Heart left ventricle (tissue), 16 donors: ENCODE results near the gene FCER1G. TPM values are rescaled to one million over a fixed set of nuclear protein-coding genes. Genes with fewer than 3 reads are reported as not detected.

Experiments used
- ATAC-seq, 4 donors: fragments of 200-7000 bp; cut with Tn5 transposase; one replicate each; pipeline ENCODE4 v1.9.1; 2020 to 2022; ENCODE audit warnings: moderate library complexity in 4 of 4, mild to moderate bottlenecking in 3 of 4, moderate number of reproducible peaks in 1 of 4
- DNase-seq, 5 donors: peaks; one replicate each; pipeline ENCODE4 v3.0.0-alpha.2; 2020
- H3K27ac ChIP-seq, 12 donors: fragments of 200-600 bp; sonication (generic) in 4 of 12; one replicate each; pipeline versions ENCODE4 v1.5.0 to v1.8.0; 2016 to 2022; ENCODE audit warnings: mild to moderate bottlenecking in 2 of 12
- H3K27me3 ChIP-seq, 9 donors: fragments of 200-600 bp; sonication (generic) in 2 of 9; one replicate each; pipeline versions ENCODE4 v1.5.1 to v1.8.0; 2016 to 2022; ENCODE audit warnings: mild to moderate bottlenecking in 3 of 9
- H3K36me3 ChIP-seq, 9 donors: fragments of 200-600 bp; sonication (generic) in 2 of 9; one replicate each; pipeline versions ENCODE4 v1.5.0 to v1.8.0; 2018 to 2022; ENCODE audit warnings: mild to moderate bottlenecking in 2 of 9
- H3K4me1 ChIP-seq, 12 donors: fragments of 200-600 bp; sonication (generic) in 4 of 12; one replicate each; pipeline versions ENCODE4 v1.5.0 to v1.8.0; 2016 to 2022; ENCODE audit warnings: mild to moderate bottlenecking in 3 of 12
- H3K4me3 ChIP-seq, 12 donors: fragments of 200-600 bp; sonication (generic) in 4 of 12; one replicate each; pipeline versions ENCODE4 v1.5.0 to v1.8.0; 2017 to 2022; ENCODE audit warnings: mild to moderate bottlenecking in 9 of 12, moderate library complexity in 4 of 12
- H3K9me3 ChIP-seq, 12 donors: fragments of 200-600 bp; sonication (generic) in 4 of 12; one replicate each; pipeline versions ENCODE4 v1.5.0 to v1.8.0; 2016 to 2022; ENCODE audit warnings: mild to moderate bottlenecking in 1 of 12
- POLR2A ChIP-seq, 2 donors: fragments of 450-650 bp; IDR thresholded peaks; one replicate each; pipeline ENCODE4 v1.6.1; 2017; ENCODE audit warnings: antibody characterized with exemption in 2 of 2, mild to moderate bottlenecking in 2 of 2, moderate library complexity in 2 of 2
- WGBS, 4 donors: extraction: QIAGEN DNeasy Blood & Tissue Kit in 2 of 4; methylation state at CpG; one replicate each; pipeline versions ENCODE4 v1.1.5 to v1.1.7; 2013 to 2018; 5-methylcytosine and 5-hydroxymethylcytosine counted together
- intact Hi-C, 10 donors: fragments of 100-400 bp; cut with DNase I; formaldehyde crosslinking; loops; one replicate each; pipeline versions ENCODE4 v1.11.1 to v1.14.2; 2022
- polyA plus RNA-seq, 2 donors: library from polyadenylated mRNA; stranded (reverse); fragments of 200-250 nt; gene quantifications; one replicate each; pipeline ENCODE4 v1.2.3, GENCODE V29; 2013
- total RNA-seq, 9 donors: library from RNA; depleted of rRNA in 2 of 9; stranded (reverse); fragments of >200 nt in 2 of 9; fragmentation: NEBNext Ultra II Directional in 3 of 9; extraction: Animal tissue kit (Norgen Biotek cat#: 25700) in 3 of 9; gene quantifications; one replicate each; pipeline versions ENCODE4 v1.1.0 to v1.2.4, GENCODE V29; 2016 to 2023
- TF ChIP-seq, protein P1 (sequence below), 12 donors: fragments of 200-600 bp; sonication (generic) in 4 of 12; IDR thresholded peaks; one replicate each; pipeline versions ENCODE4 v1.5.0 to v1.8.0; 2018 to 2022; ENCODE audit warnings: antibody characterized with exemption in 12 of 12, mild to moderate bottlenecking in 5 of 12
- donor health status: ischemic (EF 13 %, LVEDD 7.1; RV severe dilation, severe dysfunction).
- donor health status: healthy with polysubstance abuse.
- donor health status: DM: no; HTN: yes; CAD: no.
- donor health status: DM: no; HTN: no; CAD: no.
- donor health status: ischemic (EF 25% LVEDD 6.9; RV normal size, moderate dysfunction).
- donor health status: ischemic (EF 25% LVEDD 5.7; RV mildly dilated, moderate dysfunction).
- donor health status: healthy.
- donor health status: DM: yes; HTN: yes; CAD: no.
- donor health status: ischemic (EF 35%, LVEDD 5.7; RV mildly dilated, moderate dysfunction).
- donor health status: nonischemic (EF 11% LVEDD 7.7; RV severe dilation, severe dysfunction).
- donor health status: DM: yes; HTN: yes; CAD: no.
- donor health status: PGD.
- donor health status: ischemic (EF 29% LVEDD 5.4; RV normal size, mild dysfunction).
- donor health status: nonischemic (EF 23%, LVEDD 6.1; RV moderate dilation, normal function).

FCER1G gene
- total and polyA plus RNA-seq, 11 donors = 2.9 to 157 (median 17.1) TPM

- Histone ChIP-seq H3K4me1 (peaks cover 6 to 91% (median 79%) of the 10 kb centered on the region in 12 donors), H3K27me3 (no peaks in the 10 kb centered on the region), H3K36me3 (peaks cover 0 to 37% (median 28%) of the 10 kb centered on the region in 9 donors), H3K9me3 (no peaks in the 10 kb centered on the region), H3K4me3 (peak overlapping the region in 11 of 12 donors; percentile 36 to 92 (median 79)), H3K27ac (peak overlapping the region; percentile 93 to 99 (median 97))
- peak in 1 of 2 donors; percentile 52 for TF ChIP-seq POLR2A (IDR thresholded peaks at IDR 0.05)
- TF ChIP-seq, protein P1, sequence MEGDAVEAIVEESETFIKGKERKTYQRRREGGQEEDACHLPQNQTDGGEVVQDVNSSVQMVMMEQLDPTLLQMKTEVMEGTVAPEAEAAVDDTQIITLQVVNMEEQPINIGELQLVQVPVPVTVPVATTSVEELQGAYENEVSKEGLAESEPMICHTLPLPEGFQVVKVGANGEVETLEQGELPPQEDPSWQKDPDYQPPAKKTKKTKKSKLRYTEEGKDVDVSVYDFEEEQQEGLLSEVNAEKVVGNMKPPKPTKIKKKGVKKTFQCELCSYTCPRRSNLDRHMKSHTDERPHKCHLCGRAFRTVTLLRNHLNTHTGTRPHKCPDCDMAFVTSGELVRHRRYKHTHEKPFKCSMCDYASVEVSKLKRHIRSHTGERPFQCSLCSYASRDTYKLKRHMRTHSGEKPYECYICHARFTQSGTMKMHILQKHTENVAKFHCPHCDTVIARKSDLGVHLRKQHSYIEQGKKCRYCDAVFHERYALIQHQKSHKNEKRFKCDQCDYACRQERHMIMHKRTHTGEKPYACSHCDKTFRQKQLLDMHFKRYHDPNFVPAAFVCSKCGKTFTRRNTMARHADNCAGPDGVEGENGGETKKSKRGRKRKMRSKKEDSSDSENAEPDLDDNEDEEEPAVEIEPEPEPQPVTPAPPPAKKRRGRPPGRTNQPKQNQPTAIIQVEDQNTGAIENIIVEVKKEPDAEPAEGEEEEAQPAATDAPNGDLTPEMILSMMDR (IDR thresholded peaks at IDR 0.05) = no peak
- DNase-seq = peak; percentile 70 to 85 (median 80)
- intact Hi-C loops = loop anchor here in 1 of 10 donors (5.0 kb wide), 1 partner anchor 181 kb away; no protein-coding TSS in a partner anchor
- ATAC-seq = peak; percentile 39 to 66 (median 44)
- 25 to 53% (median 43%) methylated on average over 13 of the region's 13 CpGs for WGBS, 4 donors
These were observed 13.9 kb upstream of the FCER1G start for GRCh38 chr1:161200992-161201835.

GRCh38 chr1:161201836-161202712, 13.0 kb upstream of the FCER1G start, which contains the start of gene NDUFS2:
TSS of gene NDUFS2 (plus strand) at chr1:161202367. CDS start at chr1:161202386, 19 bp downstream.
- peak; percentile 83 to 86 for TF ChIP-seq POLR2A (IDR thresholded peaks at IDR 0.05)
- TF ChIP-seq, protein P1 (IDR thresholded peaks at IDR 0.05) = peak in 2 of 12 donors; percentile 7 to 25
- no peaks in the 10 kb centered on the region for H3K9me3 ChIP-seq
- peaks cover 6 to 91% (median 78%) of the 10 kb centered on the region in 12 donors for H3K4me1 ChIP-seq
- peak; percentile 81 to 92 (median 84) for ATAC-seq
- peak within 1 kb of the TSS; percentile 66 to 92 (median 80) for H3K4me3 ChIP-seq
- H3K27ac ChIP-seq = peak within 1 kb of the TSS; percentile 93 to 99 (median 97)
- DNase-seq = peak; percentile 97 to 99 (median 99)
- no peaks in the 10 kb centered on the region for H3K27me3 ChIP-seq
- peaks cover 0 to 40% (median 37%) of the 10 kb centered on the region in 9 donors for H3K36me3 ChIP-seq
- 1 to 2% (median 2%) methylated on average over 43 to 53 of the region's 53 CpGs for WGBS, 4 donors
- intact Hi-C loops = loop anchor here in 3 of 10 donors (1.0 to 5.0 kb wide), 3 partner anchors 23 to 180 kb away; partner anchors contain the start of gene TOMM40L (in 1 of the 3)

GRCh38 chr1:161206411-161207140, 8.5 kb upstream of the FCER1G start:
- peak overlapping the region in 2 of 12 donors; percentile 0 to 16 for H3K4me3 ChIP-seq

More at GRCh38 chr1:161206411-161207140, 8.5 kb upstream of the FCER1G start:
- peak in 3 of 4 donors; percentile 2 to 25 (median 12) for ATAC-seq
- Histone ChIP-seq H3K27me3 (no peaks in the 10 kb centered on the region), H3K4me1 (peaks cover 6 to 72% (median 47%) of the 10 kb centered on the region in 12 donors), H3K9me3 (no peaks in the 10 kb centered on the region), H3K27ac (peak overlapping the region; percentile 70 to 99 (median 84)), H3K36me3 (peaks cover 0 to 85% (median 82%) of the 10 kb centered on the region in 9 donors)
- DNase-seq = peak in 4 of 5 donors; percentile 48 to 69 (median 62)
- TF ChIP-seq, protein P1 (IDR thresholded peaks at IDR 0.05) = no peak
- TF ChIP-seq POLR2A (IDR thresholded peaks at IDR 0.05) = no peak
- intact Hi-C loops = loop anchor here in 3 of 10 donors (5.0 kb wide), 1 partner anchor 176 kb away; no protein-coding TSS in a partner anchor
- 66 to 73% (median 70%) methylated on average over 12 of the region's 12 CpGs for WGBS, 4 donors
